ENCODE results near the gene KCNK13.

GRCh38 chr14:90184571-90185266 is 122.9 kb downstream of the KCNK13 start:
- TF ChIP-seq CTCF (IDR thresholded peaks at IDR 0.05) (no peak), POLR2A (IDR thresholded peaks at IDR 0.05) (no peak)
